ENCODE data around the gene MCM3AP. TPM values are rescaled to one million over a fixed set of nuclear protein-coding genes. Genes with fewer than 3 reads are reported as not detected.

MCM3AP gene
- total RNA-seq, 1 experiment from 2014 or later: 128 TPM

GRCh38 chr21:46266946-46267345 is 18.5 kb downstream of the MCM3AP start:
- intact Hi-C loops (cut with micrococcal nuclease): no loop called here
- Mint-ChIP-seq H3K9me3 (ENCODE audit: unreplicated experiment) (no peaks in the 10 kb centered on the region), H3K4me3 (ENCODE audit: unreplicated experiment) (no peak overlapping the region), H3K36me3 (ENCODE audit: insufficient read depth, unreplicated experiment) (peaks cover 94% of the 10 kb centered on the region), H3K27ac (ENCODE audit: low read depth, unreplicated experiment) (no peak overlapping the region), H3K27me3 (ENCODE audit: insufficient read depth, unreplicated experiment) (no peaks in the 10 kb centered on the region), H3K4me1 (ENCODE audit: insufficient read depth, unreplicated experiment) (no peaks in the 10 kb centered on the region)
- CTCF ChIA-PET: interaction anchor here (0.6 kb wide), 1 partner anchor 42 kb away, joined by 3 read pairs; no protein-coding TSS in a partner anchor
- no peak for TF ChIP-seq CTCF (IDR thresholded peaks at IDR 0.05; ENCODE audit: unreplicated experiment)
- no TSS peak for BruUV-seq (replicated peaks)
- no peak for DNase-seq (ENCODE audit: unreplicated experiment)
- POLR2A ChIA-PET: no interaction called here

GRCh38 chr21:46265736-46266525 is 19.5 kb downstream of the MCM3AP start:
- intact Hi-C loops (cut with micrococcal nuclease): no loop called here
- peaks cover 97% of the 10 kb centered on the region for H3K36me3 Mint-ChIP-seq (ENCODE audit: insufficient read depth, unreplicated experiment)
- CTCF ChIA-PET: interaction anchor here (0.5 to 0.6 kb wide), 2 partner anchors 41 to 60 kb away, joined by 3 to 4 read pairs; a partner anchor contains a TSS

DNA sequence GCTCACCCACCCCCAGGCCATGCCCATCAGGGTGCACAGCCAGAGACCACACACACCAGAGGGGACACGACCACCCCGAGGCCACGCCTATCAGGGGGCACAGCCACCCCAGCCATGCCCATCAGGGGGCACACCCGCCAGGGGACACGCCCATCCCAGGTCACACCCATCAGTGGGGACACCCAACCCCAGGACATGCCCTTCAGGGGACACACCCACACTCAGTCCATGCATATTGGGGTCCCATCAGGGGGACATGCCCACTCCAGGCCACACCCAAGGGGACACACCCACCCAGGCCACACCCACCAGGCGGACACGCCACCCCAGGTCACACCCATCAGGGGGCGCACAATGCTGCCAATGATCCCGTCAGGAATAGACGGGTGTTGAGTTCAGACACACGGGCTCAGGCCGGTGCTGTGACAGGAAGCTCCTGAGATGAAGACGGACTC is 20.7 kb downstream of the MCM3AP start:
- ChIA-PET CTCF (no interaction called here), POLR2A (no interaction called here)
- peaks cover 97% of the 10 kb centered on the region for H3K36me3 Mint-ChIP-seq (ENCODE audit: insufficient read depth, unreplicated experiment)
- DNase-seq (ENCODE audit: unreplicated experiment): no peak
- intact Hi-C loops (cut with micrococcal nuclease): no loop called here
- no peak for TF ChIP-seq CTCF (IDR thresholded peaks at IDR 0.05; ENCODE audit: unreplicated experiment)
- H3K4me1 Mint-ChIP-seq (ENCODE audit: insufficient read depth, unreplicated experiment): no peaks in the 10 kb centered on the region
- H3K4me3 Mint-ChIP-seq (ENCODE audit: unreplicated experiment): no peak overlapping the region
- BruUV-seq (replicated peaks): no TSS peak
- H3K27ac Mint-ChIP-seq (ENCODE audit: low read depth, unreplicated experiment): peak overlapping the region; percentile 79
- H3K9me3 Mint-ChIP-seq (ENCODE audit: unreplicated experiment): no peaks in the 10 kb centered on the region
- H3K27me3 Mint-ChIP-seq (ENCODE audit: insufficient read depth, unreplicated experiment): no peaks in the 10 kb centered on the region

More at GRCh38 chr21:46265736-46266525, 19.5 kb downstream of the MCM3AP start:
- Mint-ChIP-seq H3K27ac (ENCODE audit: low read depth, unreplicated experiment) (peak overlapping the region; percentile 42), H3K27me3 (ENCODE audit: insufficient read depth, unreplicated experiment) (no peaks in the 10 kb centered on the region), H3K4me1 (ENCODE audit: insufficient read depth, unreplicated experiment) (no peaks in the 10 kb centered on the region), H3K4me3 (ENCODE audit: unreplicated experiment) (no peak overlapping the region), H3K9me3 (ENCODE audit: unreplicated experiment) (no peaks in the 10 kb centered on the region)
- no peak for DNase-seq (ENCODE audit: unreplicated experiment)
- POLR2A ChIA-PET: interaction anchor here (0.6 to 1.2 kb wide), 2 partner anchors 19 to 108 kb away, joined by 3 to 5 read pairs; partner anchors contain the start of gene MCM3AP
- TF ChIP-seq CTCF (IDR thresholded peaks at IDR 0.05; ENCODE audit: unreplicated experiment): no peak
- no TSS peak for BruUV-seq (replicated peaks)

- CTCF ChIA-PET: no interaction called here
- intact Hi-C loops (cut with micrococcal nuclease): no loop called here
- Mint-ChIP-seq H3K36me3 (ENCODE audit: insufficient read depth, unreplicated experiment) (peaks cover 97% of the 10 kb centered on the region), H3K9me3 (ENCODE audit: unreplicated experiment) (no peaks in the 10 kb centered on the region), H3K4me1 (ENCODE audit: insufficient read depth, unreplicated experiment) (no peaks in the 10 kb centered on the region), H3K27ac (ENCODE audit: low read depth, unreplicated experiment) (no peak overlapping the region), H3K4me3 (ENCODE audit: unreplicated experiment) (no peak overlapping the region), H3K27me3 (ENCODE audit: insufficient read depth, unreplicated experiment) (no peaks in the 10 kb centered on the region)
- BruUV-seq (replicated peaks): no TSS peak
- no peak for TF ChIP-seq CTCF (IDR thresholded peaks at IDR 0.05; ENCODE audit: unreplicated experiment)
- no peak for DNase-seq (ENCODE audit: unreplicated experiment)
- POLR2A ChIA-PET: no interaction called here
Observed at GRCh38 chr21:46264046-46264689, 21.2 kb downstream of the MCM3AP start.
